SK-N-SH treated with all-trans-retinoic acid at 6 μM for 48 hours (cell line): ENCODE results near the gene SREBF2.

Source experiments
- ATAC-seq: fragments of 200-7000 bp; cut with Tn5 transposase; 3 replicates; pipeline ENCODE4 v1.9.1; 2020; ENCODE audit warnings: mild to moderate bottlenecking, moderate library complexity
- ARNTL ChIP-seq: fragments of 450-650 bp; formaldehyde crosslinking; IDR thresholded peaks from 2 replicates; pipeline ENCODE4 v1.5.0; 2020; ENCODE audit warnings: low read depth, mild to moderate bottlenecking, moderate library complexity, borderline replicate concordance
- BACH2 ChIP-seq: fragments of 250-450 bp; sonication (Bioruptor Pico); IDR thresholded peaks from 2 replicates; pipeline ENCODE4 v1.9.0; 2021; ENCODE audit warnings: mild to moderate bottlenecking, borderline replicate concordance
- CREB5 ChIP-seq: fragments of 250-450 bp; sonication (Bioruptor Pico); IDR thresholded peaks from 2 replicates; pipeline ENCODE4 v1.5.1; 2020; ENCODE audit warnings: low read depth, mild to moderate bottlenecking, moderate library complexity
- CSDC2 ChIP-seq: fragments of 250-450 bp; sonication (Bioruptor Pico); IDR thresholded peaks from 2 replicates; pipeline ENCODE4 v1.5.0; 2020; ENCODE audit warnings: mild to moderate bottlenecking, moderate library complexity
- ESRRG ChIP-seq: fragments of 250-450 bp; sonication (Bioruptor Pico); IDR thresholded peaks from 2 replicates; pipeline ENCODE4 v1.6.1; 2021; ENCODE audit warnings: mild to moderate bottlenecking
- GLIS3 ChIP-seq: fragments of 250-450 bp; sonication (Bioruptor Pico); IDR thresholded peaks from 2 replicates; pipeline ENCODE4 v1.5.0; 2020; ENCODE audit warnings: mild to moderate bottlenecking, moderate library complexity
- ISL1 ChIP-seq: fragments of 250-450 bp; sonication (Bioruptor Pico); IDR thresholded peaks from 2 replicates; pipeline ENCODE4 v2.1.2; 2022; ENCODE audit warnings: mild to moderate bottlenecking, moderate library complexity
- OSR1 ChIP-seq: fragments of 250-450 bp; sonication (Bioruptor Pico); IDR thresholded peaks from 2 replicates; pipeline ENCODE4 v1.8.0; 2022; ENCODE audit warnings: moderate library complexity, mild to moderate bottlenecking, inconsistent platforms
- PATZ1 ChIP-seq: fragments of 250-450 bp; sonication (Bioruptor Pico); IDR thresholded peaks from 2 replicates; pipeline ENCODE4 v1.8.0; 2020; ENCODE audit warnings: mild to moderate bottlenecking, moderate library complexity, borderline replicate concordance
- PPARA ChIP-seq: fragments of 250-450 bp; sonication (Bioruptor Pico); IDR thresholded peaks from 2 replicates; pipeline ENCODE4 v1.5.0; 2020; ENCODE audit warnings: mild to moderate bottlenecking, borderline replicate concordance
- SNAI2 ChIP-seq: fragments of 250-450 bp; sonication (Bioruptor Pico); IDR thresholded peaks from 2 replicates; pipeline ENCODE4 v1.5.0; 2020; ENCODE audit warnings: mild to moderate bottlenecking, moderate library complexity
- TCF4 ChIP-seq: fragments of 250-450 bp; sonication (Bioruptor Pico); IDR thresholded peaks from 2 replicates; pipeline ENCODE4 v1.8.0; 2021; ENCODE audit warnings: mild to moderate bottlenecking, moderate library complexity, borderline replicate concordance
- TOX ChIP-seq: fragments of 250-450 bp; sonication (Bioruptor Pico); IDR thresholded peaks from 2 replicates; pipeline ENCODE4 v1.8.0; 2021; ENCODE audit warnings: mild to moderate bottlenecking, moderate library complexity, borderline replicate concordance
- TSHZ2 ChIP-seq: fragments of 250-450 bp; sonication (Bioruptor Pico); IDR thresholded peaks from 2 replicates; pipeline ENCODE4 v1.5.0; 2020; ENCODE audit warnings: mild to moderate bottlenecking, moderate library complexity
- ZC3H10 ChIP-seq: fragments of 250-450 bp; sonication (Bioruptor Pico); IDR thresholded peaks from 2 replicates; pipeline ENCODE4 v1.5.1; 2021; ENCODE audit warnings: mild to moderate bottlenecking, moderate library complexity
- ZFP30 ChIP-seq: fragments of 450-650 bp; formaldehyde crosslinking; IDR thresholded peaks from 2 replicates; pipeline ENCODE4 v1.5.0; 2022; ENCODE audit warnings: mild to moderate bottlenecking, moderate library complexity
- ZNF70 ChIP-seq: fragments of 450-650 bp; formaldehyde crosslinking; IDR thresholded peaks from 2 replicates; pipeline ENCODE4 v1.5.0; 2020; ENCODE audit warnings: mild to moderate bottlenecking, moderate library complexity
- TF ChIP-seq, protein P1 (sequence below): fragments of 250-450 bp; sonication (Bioruptor Pico); IDR thresholded peaks from 2 replicates; pipeline ENCODE4 v1.5.1; 2021; ENCODE audit warnings: mild to moderate bottlenecking, moderate library complexity
- TF ChIP-seq, protein P2 (sequence below): fragments of 250-450 bp; sonication (Bioruptor Pico); IDR thresholded peaks from 2 replicates; pipeline ENCODE4 v1.8.0; 2021; ENCODE audit warnings: low read depth, mild to moderate bottlenecking, moderate library complexity, borderline replicate concordance

The SREBF2 gene

GRCh38 chr22:41801147-41801819 is 31.6 kb upstream of the SREBF2 start (continued):
- TF ChIP-seq ZNF70 (CRISPR knock-in tag) (no peak), ISL1 (CRISPR knock-in tag) (no peak), ESRRG (no peak), GLIS3 (no peak), SNAI2 (no peak)
- TF ChIP-seq, all 23 proteins: peak for 0

GRCh38 chr22:41801886-41802285 is 31.0 kb upstream of the SREBF2 start:
- TF ChIP-seq PATZ1 (CRISPR knock-in tag) (no peak), TSHZ2 (CRISPR knock-in tag) (no peak), ZC3H10 (CRISPR knock-in tag) (no peak), GLIS3 (no peak), ESRRG (no peak), TCF4 (CRISPR knock-in tag) (no peak), OSR1 (no peak), SNAI2 (no peak), ZNF70 (CRISPR knock-in tag) (no peak), ZFP30 (no peak), ARNTL (CRISPR knock-in tag) (no peak)
- TF ChIP-seq, protein P1, sequence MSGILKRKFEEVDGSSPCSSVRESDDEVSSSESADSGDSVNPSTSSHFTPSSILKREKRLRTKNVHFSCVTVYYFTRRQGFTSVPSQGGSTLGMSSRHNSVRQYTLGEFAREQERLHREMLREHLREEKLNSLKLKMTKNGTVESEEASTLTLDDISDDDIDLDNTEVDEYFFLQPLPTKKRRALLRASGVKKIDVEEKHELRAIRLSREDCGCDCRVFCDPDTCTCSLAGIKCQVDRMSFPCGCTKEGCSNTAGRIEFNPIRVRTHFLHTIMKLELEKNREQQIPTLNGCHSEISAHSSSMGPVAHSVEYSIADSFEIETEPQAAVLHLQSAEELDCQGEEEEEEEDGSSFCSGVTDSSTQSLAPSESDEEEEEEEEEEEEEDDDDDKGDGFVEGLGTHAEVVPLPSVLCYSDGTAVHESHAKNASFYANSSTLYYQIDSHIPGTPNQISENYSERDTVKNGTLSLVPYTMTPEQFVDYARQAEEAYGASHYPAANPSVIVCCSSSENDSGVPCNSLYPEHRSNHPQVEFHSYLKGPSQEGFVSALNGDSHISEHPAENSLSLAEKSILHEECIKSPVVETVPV (CRISPR knock-in tag): no peak
- TF ChIP-seq, all 23 proteins: peak for 0
- no peak for ATAC-seq

DNA sequence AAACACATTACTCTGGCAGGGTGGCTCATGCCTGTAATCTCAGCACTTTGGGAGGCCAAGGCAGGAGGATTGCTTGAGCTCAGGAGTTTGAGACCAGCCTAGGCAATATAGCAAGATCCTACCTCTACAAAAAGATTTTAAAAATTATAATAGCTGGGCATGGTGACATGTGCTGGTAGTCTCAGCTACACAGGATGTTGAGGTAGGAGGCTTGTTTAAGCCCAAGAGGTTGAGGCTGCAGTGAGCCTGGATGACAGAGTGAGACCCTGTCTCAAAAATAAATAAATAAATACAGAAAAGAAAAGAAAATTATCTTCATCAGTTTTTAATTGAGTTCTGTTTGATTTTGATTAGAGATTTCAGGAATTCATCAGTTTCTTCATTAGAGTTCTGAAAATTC is 27.3 kb upstream of the SREBF2 start:
- ATAC-seq: no peak

GRCh38 chr22:41808400-41808799 is 24.5 kb upstream of the SREBF2 start:
- no peak for ATAC-seq
- TF ChIP-seq ISL1 (CRISPR knock-in tag) (no peak), TOX (CRISPR knock-in tag) (no peak), CSDC2 (CRISPR knock-in tag) (no peak), ZC3H10 (CRISPR knock-in tag) (no peak), ZFP30 (no peak), TCF4 (CRISPR knock-in tag) (no peak), BACH2 (no peak), CREB5 (no peak)
- TF ChIP-seq, protein P2, sequence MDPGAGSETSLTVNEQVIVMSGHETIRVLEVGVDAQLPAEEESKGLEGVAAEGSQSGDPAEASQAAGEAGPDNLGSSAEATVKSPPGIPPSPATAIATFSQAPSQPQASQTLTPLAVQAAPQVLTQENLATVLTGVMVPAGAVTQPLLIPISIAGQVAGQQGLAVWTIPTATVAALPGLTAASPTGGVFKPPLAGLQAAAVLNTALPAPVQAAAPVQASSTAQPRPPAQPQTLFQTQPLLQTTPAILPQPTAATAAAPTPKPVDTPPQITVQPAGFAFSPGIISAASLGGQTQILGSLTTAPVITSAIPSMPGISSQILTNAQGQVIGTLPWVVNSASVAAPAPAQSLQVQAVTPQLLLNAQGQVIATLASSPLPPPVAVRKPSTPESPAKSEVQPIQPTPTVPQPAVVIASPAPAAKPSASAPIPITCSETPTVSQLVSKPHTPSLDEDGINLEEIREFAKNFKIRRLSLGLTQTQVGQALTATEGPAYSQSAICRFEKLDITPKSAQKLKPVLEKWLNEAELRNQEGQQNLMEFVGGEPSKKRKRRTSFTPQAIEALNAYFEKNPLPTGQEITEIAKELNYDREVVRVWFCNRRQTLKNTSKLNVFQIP (CRISPR knock-in tag): no peak
- TF ChIP-seq, protein P1 (CRISPR knock-in tag): no peak

More for the DNA sequence above, 27.3 kb upstream of the SREBF2 start:
- TF ChIP-seq GLIS3 (no peak), PPARA (no peak), ZC3H10 (CRISPR knock-in tag) (no peak), TCF4 (CRISPR knock-in tag) (no peak)
- TF ChIP-seq, protein P2 (CRISPR knock-in tag): no peak
